Retinal pigment epithelial cell (primary cell): ENCODE results near the gene WDR70.

ENCODE experiments used
- DNase-seq: peaks from one replicate; pipeline ENCODE4 v3.0.0-alpha.2; 2010; ENCODE audit warnings: low read depth
- H3K4me3 ChIP-seq: 2 replicates; pipeline ENCODE4 v1.5.1; 2011; ENCODE audit warnings: mild to moderate bottlenecking, low read length, control low read depth, moderate library complexity
- TF ChIP-seq, protein P1 (sequence below): conservative IDR thresholded peaks from 2 replicates; pipeline ENCODE4 v1.5.1; 2011; ENCODE audit warnings: low read depth, low read length, control low read depth, inconsistent platforms

Gene WDR70

DNA sequence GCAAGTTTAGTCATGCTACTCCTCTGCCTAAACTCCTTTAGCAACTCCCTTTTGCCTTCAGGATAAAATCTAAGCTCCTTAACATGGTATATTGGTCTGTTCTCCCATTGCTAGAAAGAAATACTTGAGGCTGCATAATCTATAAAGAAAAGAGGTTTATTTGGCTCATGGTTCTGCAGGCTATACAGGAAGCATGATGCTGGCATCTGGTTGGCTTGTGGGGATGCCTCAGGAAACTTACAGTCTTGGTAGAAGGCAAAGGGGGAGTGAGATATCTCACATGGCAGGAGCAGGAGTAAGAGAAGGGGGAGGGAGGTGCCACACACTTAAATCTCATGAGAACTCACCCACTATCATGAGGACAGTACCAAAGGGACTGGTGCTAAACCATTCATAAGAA, 315.7 kb downstream of the WDR70 start:
- H3K4me3 ChIP-seq: no peak overlapping the region
- no peak for DNase-seq
- TF ChIP-seq, protein P1, sequence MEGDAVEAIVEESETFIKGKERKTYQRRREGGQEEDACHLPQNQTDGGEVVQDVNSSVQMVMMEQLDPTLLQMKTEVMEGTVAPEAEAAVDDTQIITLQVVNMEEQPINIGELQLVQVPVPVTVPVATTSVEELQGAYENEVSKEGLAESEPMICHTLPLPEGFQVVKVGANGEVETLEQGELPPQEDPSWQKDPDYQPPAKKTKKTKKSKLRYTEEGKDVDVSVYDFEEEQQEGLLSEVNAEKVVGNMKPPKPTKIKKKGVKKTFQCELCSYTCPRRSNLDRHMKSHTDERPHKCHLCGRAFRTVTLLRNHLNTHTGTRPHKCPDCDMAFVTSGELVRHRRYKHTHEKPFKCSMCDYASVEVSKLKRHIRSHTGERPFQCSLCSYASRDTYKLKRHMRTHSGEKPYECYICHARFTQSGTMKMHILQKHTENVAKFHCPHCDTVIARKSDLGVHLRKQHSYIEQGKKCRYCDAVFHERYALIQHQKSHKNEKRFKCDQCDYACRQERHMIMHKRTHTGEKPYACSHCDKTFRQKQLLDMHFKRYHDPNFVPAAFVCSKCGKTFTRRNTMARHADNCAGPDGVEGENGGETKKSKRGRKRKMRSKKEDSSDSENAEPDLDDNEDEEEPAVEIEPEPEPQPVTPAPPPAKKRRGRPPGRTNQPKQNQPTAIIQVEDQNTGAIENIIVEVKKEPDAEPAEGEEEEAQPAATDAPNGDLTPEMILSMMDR: no peak

DNA sequence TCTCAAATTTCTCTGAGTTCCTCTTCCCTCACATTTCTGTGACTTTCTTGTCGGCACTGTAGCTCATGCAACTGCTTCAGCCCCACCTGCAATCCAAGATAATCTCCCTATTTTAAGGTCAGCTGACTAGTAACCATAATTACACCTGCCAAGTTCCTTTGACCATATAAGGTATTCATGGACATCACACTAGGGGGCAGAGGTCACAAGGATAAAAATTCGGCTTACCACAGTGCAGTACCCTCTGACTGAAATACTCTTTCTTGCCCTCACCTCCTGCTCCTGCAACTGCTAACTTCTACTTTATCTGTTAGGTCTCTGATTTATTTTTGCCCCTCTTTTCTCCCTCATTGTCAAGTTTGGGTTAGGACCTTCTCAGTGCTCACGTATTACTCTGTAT, 316.5 kb downstream of the WDR70 start:
- no peak for DNase-seq
- H3K4me3 ChIP-seq: no peak overlapping the region
- TF ChIP-seq, protein P1: no peak

DNA sequence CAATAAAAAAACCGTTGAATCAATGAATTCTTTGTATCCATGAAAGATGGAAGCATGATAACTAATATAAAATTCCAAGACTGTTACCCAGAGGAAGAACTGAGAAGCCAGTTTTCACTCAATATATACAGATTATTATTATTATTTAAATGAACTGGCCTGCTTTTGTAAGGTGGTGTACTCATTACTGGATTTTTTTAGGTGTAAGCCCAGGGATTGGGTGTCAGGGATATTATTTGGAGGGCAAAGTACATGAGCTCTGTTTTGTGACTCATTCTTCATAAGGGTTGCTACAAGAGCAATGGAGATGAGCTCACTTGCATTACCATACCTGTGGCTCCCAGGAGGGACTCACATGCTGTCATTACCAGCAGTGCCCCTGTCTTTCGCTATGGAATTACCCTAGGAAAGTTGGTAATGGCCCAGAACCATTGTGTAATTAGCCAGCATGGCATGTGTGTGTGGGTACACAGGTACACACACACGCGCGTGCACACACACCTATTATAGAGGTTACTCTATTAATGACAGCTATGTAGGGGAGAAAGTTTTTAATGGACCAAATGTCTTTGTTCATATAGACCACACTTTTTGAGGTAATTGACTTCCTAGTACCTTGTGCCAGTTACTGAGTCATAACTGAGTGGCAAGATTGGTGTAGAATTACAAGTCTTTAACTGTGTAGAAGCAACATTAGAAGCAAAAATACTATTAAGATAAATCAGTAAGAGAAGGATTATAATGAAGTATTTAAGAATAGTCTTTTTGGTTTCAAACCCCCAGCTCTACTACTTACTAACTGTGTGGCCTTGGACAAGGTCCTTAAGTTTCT, 317.3 kb downstream of the WDR70 start:
- peak; percentile 36 for DNase-seq
- TF ChIP-seq, protein P1: no peak
- no peak overlapping the region for H3K4me3 ChIP-seq

DNA sequence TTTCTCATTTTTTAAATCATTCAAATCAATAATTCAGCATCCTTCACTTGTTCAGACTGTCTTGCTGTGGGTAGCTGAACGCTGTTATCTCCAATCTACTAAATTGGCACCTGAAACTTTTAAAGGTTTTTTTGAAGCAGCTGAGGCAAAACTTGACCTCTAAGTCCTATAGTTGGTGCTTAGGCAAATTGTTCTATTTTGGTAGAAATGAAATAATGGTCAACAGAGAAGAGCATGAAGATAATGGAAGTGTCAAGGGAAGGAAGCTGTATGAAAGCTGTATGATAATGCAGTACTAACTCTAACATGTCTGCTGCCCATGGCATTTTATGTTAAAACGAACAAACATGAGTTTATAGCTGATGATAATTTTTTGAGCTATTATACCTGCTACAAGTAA, 322.8 kb downstream of the WDR70 start:
- H3K4me3 ChIP-seq: no peak overlapping the region
- TF ChIP-seq, protein P1: no peak
- no peak for DNase-seq

DNA sequence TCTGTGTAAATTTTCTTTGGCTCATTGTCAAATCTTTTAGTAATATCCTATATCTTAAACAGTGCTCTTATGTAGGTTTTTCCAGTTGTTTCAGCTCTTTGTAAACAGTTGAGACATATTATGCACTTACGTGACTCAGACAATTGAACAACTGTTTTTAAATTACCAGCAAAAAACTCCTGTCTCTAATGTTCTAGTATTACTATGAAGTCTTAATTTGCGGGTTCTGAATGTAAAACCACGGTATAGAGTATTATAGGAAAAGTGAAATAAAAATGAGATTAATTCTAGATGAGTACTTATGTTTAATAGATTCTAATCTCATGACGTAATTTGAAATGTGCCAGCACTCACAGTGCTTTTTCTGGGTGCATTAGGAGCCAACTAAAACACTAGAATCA, 324.7 kb downstream of the WDR70 start:
- no peak overlapping the region for H3K4me3 ChIP-seq
- TF ChIP-seq, protein P1: no peak

DNA sequence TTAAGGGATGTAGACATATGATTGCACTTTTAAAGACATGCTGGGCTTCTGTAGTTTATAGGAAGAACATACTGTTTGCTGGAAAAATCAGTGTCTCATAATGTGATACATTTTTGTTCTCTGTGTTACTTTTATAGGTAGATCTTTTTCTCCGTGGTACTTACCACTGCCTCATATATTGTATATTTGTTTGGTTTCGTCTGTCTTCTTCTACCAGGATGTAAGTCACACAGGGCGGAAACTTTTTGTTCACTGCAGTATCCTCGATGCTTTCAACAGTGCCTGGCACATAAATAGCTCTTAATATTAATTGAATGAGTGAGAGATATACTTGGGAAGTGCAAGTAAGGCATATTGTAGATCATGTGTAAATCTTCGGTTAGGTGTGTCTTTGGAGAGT, 325.3 kb downstream of the WDR70 start:
- DNase-seq: no peak
- no peak overlapping the region for H3K4me3 ChIP-seq
- TF ChIP-seq, protein P1: no peak

More for the DNA sequence above, 324.7 kb downstream of the WDR70 start:
- DNase-seq: peak; percentile 3

DNA sequence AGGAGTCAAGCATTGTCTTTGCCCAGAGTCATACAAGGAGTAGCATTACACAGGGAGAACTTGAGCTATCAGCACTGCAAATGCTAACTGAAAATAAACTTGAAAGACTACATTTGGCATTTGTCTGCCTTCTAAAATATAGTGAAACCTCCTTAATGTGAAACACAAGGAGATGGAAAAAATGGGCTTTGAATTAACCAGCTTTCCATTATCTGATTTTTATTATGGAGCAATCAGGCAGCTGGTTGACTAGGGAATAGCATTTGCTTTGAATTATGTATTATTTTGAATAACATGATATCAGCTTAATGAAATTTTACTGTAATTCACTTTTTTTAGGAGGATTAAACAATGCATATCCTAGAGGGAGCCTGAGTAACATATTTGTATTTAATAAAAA, 329.9 kb downstream of the WDR70 start:
- no peak for DNase-seq
- no peak overlapping the region for H3K4me3 ChIP-seq
- TF ChIP-seq, protein P1: no peak
